ENCODE data around the gene MUC4.
"Not testable (repeated sequence)": the region's sequence is repeated elsewhere in the genome, so short reads cannot be mapped to it uniquely, and the experiment has no call there.

Gene MUC4

GRCh38 chr3:195802795-195803194 is 8.9 kb downstream of the MUC4 start:
- H3K4me3 ChIP-seq (ENCODE audit: low read depth, low read length) = no peak overlapping the region
- TF ChIP-seq CTCF (IDR thresholded peaks at IDR 0.05; ENCODE audit: borderline replicate concordance, insufficient read depth, low read depth, low read length) = no peak

- no peak overlapping the region for H3K4me3 ChIP-seq (ENCODE audit: low read depth, low read length)
- no peak for TF ChIP-seq CTCF (IDR thresholded peaks at IDR 0.05; ENCODE audit: borderline replicate concordance, insufficient read depth, low read depth, low read length)
These were observed 9.4 kb downstream of the MUC4 start for GRCh38 chr3:195802261-195802701.

- no peak overlapping the region for H3K4me3 ChIP-seq (ENCODE audit: low read depth, low read length)
- no peak for TF ChIP-seq CTCF (IDR thresholded peaks at IDR 0.05; ENCODE audit: borderline replicate concordance, insufficient read depth, low read depth, low read length)
These were observed 10.2 kb downstream of the MUC4 start for GRCh38 chr3:195801251-195802183.

- no peak for TF ChIP-seq CTCF (IDR thresholded peaks at IDR 0.05; ENCODE audit: borderline replicate concordance, insufficient read depth, low read depth, low read length)
- no peak overlapping the region for H3K4me3 ChIP-seq (ENCODE audit: low read depth, low read length)
These were observed 11.5 kb downstream of the MUC4 start for GRCh38 chr3:195800240-195800639.

GRCh38 chr3:195796795-195797194 is 14.9 kb downstream of the MUC4 start:
- H3K4me3 ChIP-seq (ENCODE audit: low read depth, low read length) = no peak overlapping the region
- no peak for TF ChIP-seq CTCF (IDR thresholded peaks at IDR 0.05; ENCODE audit: borderline replicate concordance, insufficient read depth, low read depth, low read length)

GRCh38 chr3:195794708-195795107 is 17.0 kb downstream of the MUC4 start:
- TF ChIP-seq CTCF (IDR thresholded peaks at IDR 0.05; ENCODE audit: borderline replicate concordance, insufficient read depth, low read depth, low read length) = no peak
- no peak overlapping the region for H3K4me3 ChIP-seq (ENCODE audit: low read depth, low read length)

GRCh38 chr3:195792621-195793020 is 19.1 kb downstream of the MUC4 start:
- H3K4me3 ChIP-seq (ENCODE audit: low read depth, low read length) = not testable (repeated sequence)

Data from GM12875 (cell line).